T-helper 17 cell (primary cell): ENCODE data around the gene RIMS4. TPM values are rescaled to one million over a fixed set of nuclear protein-coding genes. Genes with fewer than 3 reads are reported as not detected.
A peak's percentile ranks its signal among the peaks of the same experiment; 100 is the strongest.

Source experiments
- ATAC-seq: fragments of 150-1000 bp; cut with Tn5 transposase; 2 replicates; pipeline ENCODE4 v1.10.0; 2021; ENCODE audit warnings: mild to moderate bottlenecking, moderate library complexity
- DNase-seq, 3 donors: peaks; one replicate each; pipeline versions ENCODE4 v3.0.0 to v3.0.0-alpha.2; 2020 to 2021
- H3K9me3 ChIP-seq: one replicate; pipeline ENCODE4 v1.7.0; 2013; ENCODE audit warnings: low read length, mild to moderate bottlenecking; ENCODE audit not compliant: control insufficient read depth, poor library complexity, severe bottlenecking
- H3K27ac Mint-ChIP-seq: one replicate; pipeline ENCODE4 v1.8.0; 2022; ENCODE audit warnings: mild to moderate bottlenecking, moderate library complexity, mixed read lengths
- H3K27me3 Mint-ChIP-seq: one replicate; pipeline ENCODE4 v1.8.0; 2022; ENCODE audit warnings: mixed read lengths
- H3K36me3 Mint-ChIP-seq: one replicate; pipeline ENCODE4 v1.8.0; 2022; ENCODE audit warnings: low read depth, mixed read lengths
- H3K4me1 Mint-ChIP-seq: one replicate; pipeline ENCODE4 v1.8.0; 2022; ENCODE audit warnings: mild to moderate bottlenecking, mixed read lengths
- H3K4me3 Mint-ChIP-seq: one replicate; pipeline ENCODE4 v1.8.0; 2022; ENCODE audit warnings: mild to moderate bottlenecking, moderate library complexity, mixed read lengths
- total RNA-seq, 4 donors: library from RNA in 2 of 4; stranded (reverse) in 2 of 4; gene quantifications; one replicate each; pipeline ENCODE4 v1.2.3 and lab custom pipeline; 2022 to 2026

Gene RIMS4
- total RNA-seq, 2 donors from 2014 or later: not detected

DNA sequence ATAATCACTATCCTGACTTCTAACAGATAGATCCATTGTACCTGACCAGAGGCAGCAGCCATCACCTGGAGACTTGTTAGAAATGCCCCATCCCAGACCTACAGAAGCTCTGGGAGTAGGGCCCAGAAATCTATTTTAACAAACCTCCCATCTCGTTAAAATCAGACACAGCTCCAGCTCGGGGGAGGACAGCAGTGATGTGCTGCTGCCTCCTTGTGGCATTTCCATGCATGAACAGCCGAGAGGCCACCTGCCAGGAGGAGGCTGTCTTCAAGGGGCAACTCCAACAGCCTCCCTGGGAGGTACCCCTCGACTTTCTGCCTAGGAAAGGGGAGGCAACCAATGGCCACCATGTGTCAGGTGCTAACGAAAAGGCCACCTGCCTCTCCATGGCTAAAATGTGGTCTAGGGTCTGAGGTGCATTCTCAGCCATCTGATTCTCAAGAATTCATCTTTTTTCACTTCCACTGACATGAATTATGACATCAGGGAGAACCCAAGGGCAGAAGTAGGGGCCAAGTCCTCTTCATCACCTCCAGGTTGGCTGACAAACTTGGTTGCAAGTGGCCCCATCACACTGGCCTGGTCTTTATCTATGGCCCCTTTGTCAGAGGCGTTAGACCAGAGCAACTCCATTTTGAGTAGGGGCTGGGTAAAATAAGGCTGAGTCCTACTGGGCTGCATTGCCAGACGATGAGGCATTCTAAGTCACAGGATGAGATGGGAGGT lies 76.8 kb downstream of the RIMS4 start:
- ATAC-seq (peak; percentile 75), DNase-seq (peak in 2 of 3 donors; percentile 31 to 50)
- H3K27me3 Mint-ChIP-seq: peaks cover 5% of the 10 kb centered on the region
- peaks cover 18% of the 10 kb centered on the region for H3K4me1 Mint-ChIP-seq
- H3K27ac Mint-ChIP-seq: no peak overlapping the region
- no peaks in the 10 kb centered on the region for H3K9me3 ChIP-seq
- H3K4me3 Mint-ChIP-seq: no peak overlapping the region
- H3K36me3 Mint-ChIP-seq: peaks cover 5% of the 10 kb centered on the region

DNA sequence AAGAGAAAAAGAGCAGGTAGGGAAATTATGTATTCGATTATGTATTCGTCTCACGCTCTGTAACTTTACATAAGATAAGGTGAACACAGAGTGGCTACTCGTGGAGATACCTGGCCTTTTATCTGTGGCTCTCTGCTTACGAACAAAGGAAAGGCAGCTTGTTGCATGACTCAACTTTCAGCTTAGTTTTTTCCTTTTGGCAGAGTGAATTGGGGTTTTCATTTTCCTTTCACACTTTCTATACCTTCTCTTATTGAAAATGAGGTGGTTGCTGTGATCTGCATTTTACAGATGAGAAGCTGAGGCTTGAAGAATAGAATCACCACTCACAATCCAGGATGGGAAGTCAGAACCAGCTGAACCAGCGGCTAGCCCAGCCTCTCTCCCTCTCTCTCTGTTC lies 78.0 kb downstream of the RIMS4 start:
- no peaks in the 10 kb centered on the region for H3K9me3 ChIP-seq
- DNase-seq (no peak), ATAC-seq (no peak)
- Mint-ChIP-seq H3K4me3 (no peak overlapping the region), H3K27me3 (peaks cover 5% of the 10 kb centered on the region), H3K36me3 (peaks cover 5% of the 10 kb centered on the region), H3K4me1 (peaks cover 17% of the 10 kb centered on the region), H3K27ac (peak overlapping the region; percentile 65)

DNA sequence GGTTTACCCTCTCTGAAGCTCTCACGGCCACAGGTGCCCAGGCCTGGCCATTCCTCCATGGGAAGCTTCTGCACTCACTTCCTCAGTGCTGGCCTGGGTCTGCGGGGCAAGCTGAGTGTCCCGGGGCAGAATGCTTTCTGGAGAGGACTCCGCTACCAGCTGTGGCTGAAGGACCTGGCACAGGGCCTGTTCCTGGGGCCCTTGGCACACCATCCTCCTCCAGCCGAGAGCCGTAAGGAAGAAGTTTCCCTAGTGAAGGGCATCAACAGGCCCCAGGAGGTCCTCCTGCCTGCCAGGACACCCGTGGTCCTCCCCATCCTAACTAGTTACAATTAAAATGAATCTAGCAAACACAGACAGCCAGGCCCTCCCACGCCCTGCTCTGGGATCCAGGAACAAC lies 78.7 kb downstream of the RIMS4 start:
- peaks cover 5% of the 10 kb centered on the region for H3K27me3 Mint-ChIP-seq
- ATAC-seq (no peak), DNase-seq (no peak)
- no peaks in the 10 kb centered on the region for H3K9me3 ChIP-seq
- H3K27ac Mint-ChIP-seq: no peak overlapping the region
- peaks cover 16% of the 10 kb centered on the region for H3K4me1 Mint-ChIP-seq
- peaks cover 5% of the 10 kb centered on the region for H3K36me3 Mint-ChIP-seq
- H3K4me3 Mint-ChIP-seq: no peak overlapping the region

DNA sequence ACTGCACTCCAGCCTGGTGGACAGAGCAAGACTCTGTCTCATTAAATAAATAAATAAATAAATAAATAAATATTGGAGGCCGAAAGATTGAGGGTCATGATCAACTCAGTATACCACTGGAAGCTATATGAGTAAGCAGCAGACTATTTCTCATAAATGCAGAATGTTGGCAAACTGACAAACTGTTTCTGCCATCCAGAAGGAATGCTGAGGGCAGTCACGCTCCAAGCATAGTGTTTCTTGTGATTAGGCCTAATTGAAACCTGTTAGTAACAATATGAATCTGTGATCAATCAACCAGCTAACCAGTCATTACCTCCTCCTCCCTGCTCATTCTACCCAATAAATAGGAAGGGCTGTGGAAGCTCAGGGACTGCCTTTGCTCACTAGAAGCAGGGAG lies 79.9 kb downstream of the RIMS4 start:
- peaks cover 5% of the 10 kb centered on the region for H3K27me3 Mint-ChIP-seq
- peaks cover 5% of the 10 kb centered on the region for H3K36me3 Mint-ChIP-seq
- no peak for ATAC-seq
- DNase-seq: no peak
- H3K9me3 ChIP-seq: no peaks in the 10 kb centered on the region
- H3K27ac Mint-ChIP-seq: no peak overlapping the region
- H3K4me1 Mint-ChIP-seq: peaks cover 13% of the 10 kb centered on the region
- H3K4me3 Mint-ChIP-seq: no peak overlapping the region

DNA sequence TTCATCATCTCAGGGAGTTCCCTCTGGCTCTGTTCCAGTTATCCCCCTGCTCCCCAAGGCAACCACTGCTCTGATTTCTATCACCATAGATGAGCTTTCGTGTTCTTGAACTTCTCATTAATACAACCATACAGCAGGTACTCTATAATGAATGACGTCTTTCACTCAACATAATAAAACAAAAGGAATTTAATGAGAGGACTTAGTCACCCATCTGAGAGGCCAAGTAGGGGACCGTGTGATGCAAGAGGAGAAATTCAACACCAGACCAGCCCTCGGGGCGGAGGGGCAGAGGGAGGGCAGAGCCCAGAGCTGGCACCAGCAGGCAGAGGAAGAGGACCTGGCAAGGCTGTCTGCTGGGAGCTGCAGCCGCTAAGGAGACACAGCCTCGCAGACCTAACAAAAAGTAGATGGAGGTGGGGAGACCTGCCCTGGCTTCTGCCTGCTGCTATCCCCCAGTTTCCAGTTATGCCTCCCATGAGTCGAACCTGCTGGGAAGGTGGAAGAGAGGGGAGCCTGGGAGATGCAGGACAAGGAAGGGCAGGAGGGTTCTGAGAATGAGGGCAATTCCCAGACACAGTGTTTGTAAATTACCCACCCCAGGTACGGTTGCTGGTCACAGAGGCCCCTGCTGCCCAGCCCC lies 81.4 kb downstream of the RIMS4 start:
- H3K27me3 Mint-ChIP-seq: peaks cover 5% of the 10 kb centered on the region
- H3K27ac Mint-ChIP-seq: no peak overlapping the region
- H3K4me3 Mint-ChIP-seq: no peak overlapping the region
- peaks cover 7% of the 10 kb centered on the region for H3K4me1 Mint-ChIP-seq
- H3K36me3 Mint-ChIP-seq: peaks cover 2% of the 10 kb centered on the region
- no peaks in the 10 kb centered on the region for H3K9me3 ChIP-seq
- ATAC-seq: no peak
- no peak for DNase-seq

DNA sequence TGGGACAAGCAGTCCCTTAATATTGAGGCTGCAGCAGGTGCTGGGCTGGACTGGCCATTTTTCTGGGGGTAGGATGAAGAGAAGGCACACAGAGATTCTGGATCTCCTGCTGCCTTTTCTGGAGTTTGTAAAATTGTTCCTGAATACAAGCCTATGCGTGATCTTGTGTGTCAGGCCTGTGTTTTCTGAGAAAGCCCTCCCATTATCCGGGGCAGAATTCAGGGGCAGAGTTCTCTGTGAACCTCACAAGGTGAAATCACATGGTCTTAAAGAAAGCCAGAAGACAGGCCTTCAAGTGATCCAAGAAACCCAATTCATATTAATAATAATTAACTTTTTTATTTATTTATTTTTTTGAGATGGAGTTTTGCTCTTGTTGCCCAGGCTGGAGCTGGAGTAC lies 82.7 kb downstream of the RIMS4 start:
- H3K4me3 Mint-ChIP-seq: no peak overlapping the region
- H3K9me3 ChIP-seq: no peaks in the 10 kb centered on the region
- peaks cover 3% of the 10 kb centered on the region for H3K4me1 Mint-ChIP-seq
- peaks cover 5% of the 10 kb centered on the region for H3K27me3 Mint-ChIP-seq
- H3K36me3 Mint-ChIP-seq: peaks cover 2% of the 10 kb centered on the region
- ATAC-seq (no peak), DNase-seq (no peak)
- no peak overlapping the region for H3K27ac Mint-ChIP-seq

DNA sequence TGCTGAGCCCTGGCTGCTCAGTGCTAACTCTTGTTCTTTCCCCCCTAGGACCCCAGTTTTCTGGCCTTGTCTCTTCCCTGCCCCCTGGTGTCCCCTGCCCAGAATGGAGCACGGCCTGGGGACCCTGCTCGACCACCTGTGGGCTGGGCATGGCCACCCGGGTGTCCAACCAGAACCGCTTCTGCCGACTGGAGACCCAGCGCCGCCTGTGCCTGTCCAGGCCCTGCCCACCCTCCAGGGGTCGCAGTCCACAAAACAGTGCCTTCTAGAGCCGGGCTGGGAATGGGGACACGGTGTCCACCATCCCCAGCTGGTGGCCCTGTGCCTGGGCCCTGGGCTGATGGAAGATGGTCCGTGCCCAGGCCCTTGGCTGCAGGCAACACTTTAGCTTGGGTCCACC lies 83.3 kb downstream of the RIMS4 start:
- Mint-ChIP-seq H3K27me3 (peaks cover 5% of the 10 kb centered on the region), H3K27ac (no peak overlapping the region), H3K4me3 (no peak overlapping the region), H3K36me3 (peaks cover 2% of the 10 kb centered on the region), H3K4me1 (peaks cover 3% of the 10 kb centered on the region)
- ATAC-seq (no peak), DNase-seq (no peak)
- H3K9me3 ChIP-seq: no peaks in the 10 kb centered on the region

DNA sequence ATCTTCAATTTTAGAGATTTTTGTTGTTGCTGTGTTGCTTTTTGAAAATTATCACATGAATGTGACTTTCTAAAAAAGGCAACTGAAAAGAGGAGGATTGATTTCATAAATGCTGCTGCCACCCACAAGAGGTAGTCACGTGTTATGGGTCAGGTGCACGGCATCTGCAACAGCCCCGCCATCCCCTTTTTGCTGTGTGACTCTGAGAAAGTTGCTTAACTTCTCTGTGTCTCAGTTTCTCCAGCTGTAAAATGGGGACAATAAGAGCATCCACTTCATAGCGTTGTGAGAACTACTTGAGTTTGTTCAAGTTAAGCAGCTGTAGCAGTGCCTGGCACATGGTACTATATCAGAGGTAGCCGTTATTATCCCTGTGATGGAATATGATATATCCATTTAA lies 84.5 kb downstream of the RIMS4 start:
- H3K36me3 Mint-ChIP-seq: peaks cover 2% of the 10 kb centered on the region
- no peak overlapping the region for H3K27ac Mint-ChIP-seq
- DNase-seq: no peak
- no peaks in the 10 kb centered on the region for H3K9me3 ChIP-seq
- no peak for ATAC-seq
- peaks cover 3% of the 10 kb centered on the region for H3K4me1 Mint-ChIP-seq
- H3K4me3 Mint-ChIP-seq: no peak overlapping the region
- peaks cover 5% of the 10 kb centered on the region for H3K27me3 Mint-ChIP-seq

DNA sequence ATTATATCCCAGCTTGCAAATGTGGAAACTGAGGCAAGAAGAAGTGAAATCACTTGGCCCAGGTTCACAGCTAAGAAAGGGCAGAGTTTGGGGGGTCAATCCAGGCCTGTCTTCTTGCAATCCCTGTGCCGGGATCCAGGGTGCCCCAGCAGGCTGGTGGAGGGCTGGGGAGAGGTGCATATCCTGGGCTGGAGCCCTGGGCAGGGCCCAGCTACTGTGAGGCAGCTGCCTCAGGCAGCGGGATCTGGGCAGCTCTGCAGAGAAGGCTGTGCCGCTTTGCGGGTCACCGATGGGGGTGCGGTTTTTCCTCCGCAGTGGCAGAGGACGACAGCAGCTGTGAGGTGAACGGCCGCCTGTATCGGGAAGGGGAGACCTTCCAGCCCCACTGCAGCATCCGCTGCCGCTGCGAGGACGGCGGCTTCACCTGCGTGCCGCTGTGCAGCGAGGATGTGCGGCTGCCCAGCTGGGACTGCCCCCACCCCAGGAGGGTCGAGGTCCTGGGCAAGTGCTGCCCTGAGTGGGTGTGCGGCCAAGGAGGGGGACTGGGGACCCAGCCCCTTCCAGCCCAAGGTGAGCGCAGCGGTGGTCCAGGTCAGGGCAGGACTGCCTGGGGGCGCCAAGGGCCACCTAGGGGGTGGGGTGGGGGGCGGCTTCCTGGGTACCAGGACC lies 85.8 kb downstream of the RIMS4 start:
- no peaks in the 10 kb centered on the region for H3K9me3 ChIP-seq
- Mint-ChIP-seq H3K4me3 (no peak overlapping the region), H3K27me3 (peaks cover 5% of the 10 kb centered on the region), H3K36me3 (peaks cover 2% of the 10 kb centered on the region), H3K4me1 (peaks cover 3% of the 10 kb centered on the region), H3K27ac (no peak overlapping the region)
- DNase-seq (no peak), ATAC-seq (no peak)

DNA sequence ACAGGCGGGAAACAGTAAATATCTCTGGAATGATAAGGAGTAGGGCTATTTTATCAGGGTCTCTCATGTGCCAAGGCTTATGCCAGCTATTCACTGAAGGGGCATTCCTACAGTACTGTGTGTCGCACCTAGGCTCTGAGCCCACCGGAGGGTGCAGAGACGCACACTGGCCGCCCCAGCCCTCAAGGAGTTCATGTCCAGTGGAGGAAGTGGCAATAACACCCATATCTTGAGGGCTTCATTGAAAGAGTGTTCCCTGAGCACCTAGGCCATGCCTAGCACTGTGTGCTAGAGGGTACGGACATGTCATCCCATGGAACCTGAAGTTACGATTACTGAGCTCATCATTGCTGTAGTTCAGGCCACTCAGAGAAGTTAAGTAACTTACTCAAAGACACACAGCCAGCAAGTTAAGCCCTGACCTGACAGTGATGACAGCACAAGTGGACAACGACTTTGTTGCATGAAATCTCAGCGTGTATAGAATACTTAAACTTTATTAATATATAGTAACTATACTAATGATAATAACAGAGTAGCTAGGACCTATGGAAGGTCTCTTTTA lies 86.5 kb downstream of the RIMS4 start:
- peaks cover 2% of the 10 kb centered on the region for H3K36me3 Mint-ChIP-seq
- H3K9me3 ChIP-seq: no peaks in the 10 kb centered on the region
- DNase-seq (no peak), ATAC-seq (no peak)
- H3K27me3 Mint-ChIP-seq: peaks cover 3% of the 10 kb centered on the region
- H3K4me1 Mint-ChIP-seq: peaks cover 2% of the 10 kb centered on the region
- H3K4me3 Mint-ChIP-seq: no peak overlapping the region
- no peak overlapping the region for H3K27ac Mint-ChIP-seq

DNA sequence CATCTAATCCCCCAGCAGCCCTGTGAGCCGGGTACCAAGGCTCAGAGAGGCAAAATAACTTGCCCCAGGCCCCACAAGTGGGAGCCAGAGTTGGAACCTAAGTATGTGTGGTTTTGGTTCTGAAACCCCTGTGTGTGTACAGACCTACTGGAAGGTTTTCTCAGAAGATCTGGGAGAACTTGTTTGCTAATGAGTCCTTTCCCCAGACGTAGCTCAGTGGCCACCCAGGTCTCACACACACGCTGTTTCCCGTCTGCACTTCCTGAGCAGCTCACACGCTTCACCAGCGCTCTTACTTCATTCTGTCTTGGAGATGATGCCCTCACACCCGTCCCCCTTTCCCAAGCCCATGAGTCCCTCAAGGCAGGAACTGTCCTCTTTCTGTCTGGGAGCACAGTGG lies 87.0 kb downstream of the RIMS4 start:
- no peak overlapping the region for H3K4me3 Mint-ChIP-seq
- H3K9me3 ChIP-seq: no peaks in the 10 kb centered on the region
- no peaks in the 10 kb centered on the region for H3K4me1 Mint-ChIP-seq
- no peaks in the 10 kb centered on the region for H3K27me3 Mint-ChIP-seq
- peak overlapping the region; percentile 84 for H3K27ac Mint-ChIP-seq
- DNase-seq: no peak
- no peak for ATAC-seq
- no peaks in the 10 kb centered on the region for H3K36me3 Mint-ChIP-seq

DNA sequence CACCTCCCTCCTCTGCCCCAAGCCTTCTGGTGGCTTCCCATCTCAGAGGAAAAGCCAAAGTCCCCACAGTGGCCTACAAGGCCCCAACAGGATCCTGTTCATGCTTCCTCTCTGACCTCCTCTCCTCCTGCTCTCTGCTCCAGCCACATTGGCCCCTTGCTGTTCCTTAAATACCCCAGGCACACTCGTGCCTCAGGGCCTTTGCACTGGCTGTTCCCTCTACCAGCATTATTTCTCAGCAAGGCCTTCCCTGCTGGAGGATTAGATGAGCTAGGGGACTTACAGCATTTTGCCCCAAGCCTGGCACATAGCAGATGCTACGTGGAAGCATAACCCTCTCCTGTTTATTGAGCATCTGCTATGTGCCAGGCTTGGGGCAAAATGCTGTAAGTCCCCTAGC lies 87.4 kb downstream of the RIMS4 start:
- H3K27ac Mint-ChIP-seq: peak overlapping the region; percentile 84

DNA sequence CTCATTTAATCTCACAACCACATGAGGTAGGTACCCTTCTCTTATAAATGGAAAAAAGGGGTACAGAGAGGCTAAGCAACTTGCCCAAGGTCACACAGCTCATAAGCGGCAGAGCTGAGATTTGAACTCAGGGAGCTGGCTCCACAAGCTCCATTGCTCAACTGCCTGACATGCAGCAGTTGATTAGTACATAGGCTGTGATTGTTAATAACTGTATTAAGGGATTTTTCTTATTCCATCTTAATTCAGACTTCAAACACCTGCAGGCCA lies 88.6 kb downstream of the RIMS4 start:
- no peak for DNase-seq
- ATAC-seq: no peak
- no peaks in the 10 kb centered on the region for H3K9me3 ChIP-seq
- Mint-ChIP-seq H3K27ac (peak overlapping the region; percentile 34), H3K4me1 (no peaks in the 10 kb centered on the region), H3K27me3 (no peaks in the 10 kb centered on the region), H3K4me3 (no peak overlapping the region), H3K36me3 (no peaks in the 10 kb centered on the region)

More for the DNA sequence above, 87.4 kb downstream of the RIMS4 start:
- no peaks in the 10 kb centered on the region for H3K9me3 ChIP-seq
- Mint-ChIP-seq H3K4me3 (no peak overlapping the region), H3K27me3 (no peaks in the 10 kb centered on the region), H3K36me3 (no peaks in the 10 kb centered on the region), H3K4me1 (no peaks in the 10 kb centered on the region)
- no peak for DNase-seq
- ATAC-seq: no peak
